Measurements from ENCODE around the gene CLEC2L. TPM values are rescaled to one million over a fixed set of nuclear protein-coding genes. Genes with fewer than 3 reads are reported as not detected.

The CLEC2L gene
- polyA plus RNA-seq, 1 of the 3 experiments (the other 2 are of a cell fraction), result not detected

DNA sequence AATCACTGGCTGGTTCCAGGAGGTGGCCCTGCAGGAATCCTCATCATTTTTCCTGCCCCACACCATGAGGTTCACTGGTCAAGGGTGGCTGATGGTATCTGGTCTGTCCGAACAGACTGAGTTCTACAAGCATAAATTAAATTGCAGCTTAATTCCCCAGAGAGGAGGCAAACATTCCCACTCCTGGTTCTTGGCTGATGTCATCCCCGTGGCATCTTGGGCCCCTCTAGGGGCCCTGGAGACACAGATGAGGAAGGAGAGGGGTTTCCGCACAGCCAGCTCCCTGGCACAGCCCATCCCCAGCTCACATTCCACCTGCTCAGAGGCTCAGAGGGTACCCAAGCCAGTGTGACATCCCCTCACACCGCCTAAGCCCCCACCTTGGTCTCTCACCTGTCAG lies 34.7 kb upstream of the CLEC2L start:
- peaks cover 27% of the 10 kb centered on the region for H3K27me3 ChIP-seq (ENCODE audit: insufficient read depth)
- no peaks in the 10 kb centered on the region for H3K79me2 ChIP-seq (ENCODE audit: insufficient read depth)
- H4K20me1 ChIP-seq (ENCODE audit: insufficient read depth), result no peaks in the 10 kb centered on the region
- no peak overlapping the region for H3K27ac ChIP-seq (ENCODE audit: low read depth in 2 of 2, low read length in 1 of 2)
- no peak overlapping the region for H3K9ac ChIP-seq
- no peak overlapping the region for H2AFZ ChIP-seq (ENCODE audit: low read depth)
- no peaks in the 10 kb centered on the region for H3K36me3 ChIP-seq (replicated peaks in 1 of 2; ENCODE audit: control insufficient read depth in 1 of 2, insufficient read depth in 2 of 2, low read length in 1 of 2)
- ChIA-PET POLR2A (no interaction called here), CTCF (interaction anchor here (1.1 to 4.8 kb wide), 3 partner anchors 11 to 537 kb away, joined by 3 to 37 read pairs (median 5); no protein-coding TSS in a partner anchor)
- no peaks in the 10 kb centered on the region for H3K9me3 ChIP-seq
- WGBS (ENCODE audit: low lambda C conversion rate), result 40% methylated on average over 4 of the region's 4 CpGs
- no peak overlapping the region for H3K4me3 ChIP-seq (ENCODE audit: low read depth in 2 of 2, low read length in 1 of 2)
- H3K4me2 ChIP-seq, result no peak overlapping the region
- DNase-seq, result no peak
- peaks cover 0 to 6% of the 10 kb centered on the region in 2 experiments; a peak in 1 of 4 replicates for H3K4me1 ChIP-seq (ENCODE audit: control insufficient read depth in 1 of 2, insufficient read depth in 2 of 2, low read depth in 1 of 2, low read length in 1 of 2)
- H3K9me2 ChIP-seq, result no peaks in the 10 kb centered on the region
- no peaks in the 10 kb centered on the region for H3F3A ChIP-seq (replicated peaks; ENCODE audit: insufficient read depth)
- TF ChIP-seq FOXJ3 (CRISPR knock-in tag; IDR thresholded peaks at IDR 0.05) (no peak), GABPA (IDR thresholded peaks at IDR 0.05; ENCODE audit: low read depth) (no peak), CHD2 (IDR thresholded peaks at IDR 0.05; ENCODE audit: low read length, partially characterized antibody) (no peak), RFX5 (IDR thresholded peaks at IDR 0.05; ENCODE audit: low read length) (no peak), NFIC (IDR thresholded peaks at IDR 0.05; ENCODE audit: borderline replicate concordance) (no peak), SIN3A (IDR thresholded peaks at IDR 0.05; ENCODE audit: borderline replicate concordance, low read depth, low read length) (no peak), EZH2phosphoT487 (IDR thresholded peaks at IDR 0.05; ENCODE audit: borderline replicate concordance, low read depth) (no peak), RCOR1 (IDR thresholded peaks at IDR 0.05; ENCODE audit: low read length) (no peak), YY1 (IDR thresholded peaks at IDR 0.05; ENCODE audit: low read depth) (no peak), FOSL2 (IDR thresholded peaks at IDR 0.05; ENCODE audit: borderline replicate concordance, low read depth) (no peak), FOXM1 (IDR thresholded peaks at IDR 0.05; ENCODE audit: low read depth) (no peak), JUND (IDR thresholded peaks at IDR 0.05) (no peak), ELF1 (IDR thresholded peaks at IDR 0.05) (no peak), MEF2A (IDR thresholded peaks at IDR 0.05; ENCODE audit: borderline replicate concordance, low read depth) (no peak)
- TF ChIP-seq, protein P1, sequence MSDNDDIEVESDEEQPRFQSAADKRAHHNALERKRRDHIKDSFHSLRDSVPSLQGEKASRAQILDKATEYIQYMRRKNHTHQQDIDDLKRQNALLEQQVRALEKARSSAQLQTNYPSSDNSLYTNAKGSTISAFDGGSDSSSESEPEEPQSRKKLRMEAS (IDR thresholded peaks at IDR 0.05; ENCODE audit: low read depth), result no peak
- TF ChIP-seq, protein P2, sequence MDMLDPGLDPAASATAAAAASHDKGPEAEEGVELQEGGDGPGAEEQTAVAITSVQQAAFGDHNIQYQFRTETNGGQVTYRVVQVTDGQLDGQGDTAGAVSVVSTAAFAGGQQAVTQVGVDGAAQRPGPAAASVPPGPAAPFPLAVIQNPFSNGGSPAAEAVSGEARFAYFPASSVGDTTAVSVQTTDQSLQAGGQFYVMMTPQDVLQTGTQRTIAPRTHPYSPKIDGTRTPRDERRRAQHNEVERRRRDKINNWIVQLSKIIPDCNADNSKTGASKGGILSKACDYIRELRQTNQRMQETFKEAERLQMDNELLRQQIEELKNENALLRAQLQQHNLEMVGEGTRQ (IDR thresholded peaks at IDR 0.05; ENCODE audit: borderline replicate concordance, low read depth, low read length), result no peak
- TF ChIP-seq, protein P3, sequence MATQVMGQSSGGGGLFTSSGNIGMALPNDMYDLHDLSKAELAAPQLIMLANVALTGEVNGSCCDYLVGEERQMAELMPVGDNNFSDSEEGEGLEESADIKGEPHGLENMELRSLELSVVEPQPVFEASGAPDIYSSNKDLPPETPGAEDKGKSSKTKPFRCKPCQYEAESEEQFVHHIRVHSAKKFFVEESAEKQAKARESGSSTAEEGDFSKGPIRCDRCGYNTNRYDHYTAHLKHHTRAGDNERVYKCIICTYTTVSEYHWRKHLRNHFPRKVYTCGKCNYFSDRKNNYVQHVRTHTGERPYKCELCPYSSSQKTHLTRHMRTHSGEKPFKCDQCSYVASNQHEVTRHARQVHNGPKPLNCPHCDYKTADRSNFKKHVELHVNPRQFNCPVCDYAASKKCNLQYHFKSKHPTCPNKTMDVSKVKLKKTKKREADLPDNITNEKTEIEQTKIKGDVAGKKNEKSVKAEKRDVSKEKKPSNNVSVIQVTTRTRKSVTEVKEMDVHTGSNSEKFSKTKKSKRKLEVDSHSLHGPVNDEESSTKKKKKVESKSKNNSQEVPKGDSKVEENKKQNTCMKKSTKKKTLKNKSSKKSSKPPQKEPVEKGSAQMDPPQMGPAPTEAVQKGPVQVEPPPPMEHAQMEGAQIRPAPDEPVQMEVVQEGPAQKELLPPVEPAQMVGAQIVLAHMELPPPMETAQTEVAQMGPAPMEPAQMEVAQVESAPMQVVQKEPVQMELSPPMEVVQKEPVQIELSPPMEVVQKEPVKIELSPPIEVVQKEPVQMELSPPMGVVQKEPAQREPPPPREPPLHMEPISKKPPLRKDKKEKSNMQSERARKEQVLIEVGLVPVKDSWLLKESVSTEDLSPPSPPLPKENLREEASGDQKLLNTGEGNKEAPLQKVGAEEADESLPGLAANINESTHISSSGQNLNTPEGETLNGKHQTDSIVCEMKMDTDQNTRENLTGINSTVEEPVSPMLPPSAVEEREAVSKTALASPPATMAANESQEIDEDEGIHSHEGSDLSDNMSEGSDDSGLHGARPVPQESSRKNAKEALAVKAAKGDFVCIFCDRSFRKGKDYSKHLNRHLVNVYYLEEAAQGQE (IDR thresholded peaks at IDR 0.05; ENCODE audit: low read depth, low read length), result no peak
